Measurements from ENCODE around the gene AP3D1.

Gene AP3D1

DNA sequence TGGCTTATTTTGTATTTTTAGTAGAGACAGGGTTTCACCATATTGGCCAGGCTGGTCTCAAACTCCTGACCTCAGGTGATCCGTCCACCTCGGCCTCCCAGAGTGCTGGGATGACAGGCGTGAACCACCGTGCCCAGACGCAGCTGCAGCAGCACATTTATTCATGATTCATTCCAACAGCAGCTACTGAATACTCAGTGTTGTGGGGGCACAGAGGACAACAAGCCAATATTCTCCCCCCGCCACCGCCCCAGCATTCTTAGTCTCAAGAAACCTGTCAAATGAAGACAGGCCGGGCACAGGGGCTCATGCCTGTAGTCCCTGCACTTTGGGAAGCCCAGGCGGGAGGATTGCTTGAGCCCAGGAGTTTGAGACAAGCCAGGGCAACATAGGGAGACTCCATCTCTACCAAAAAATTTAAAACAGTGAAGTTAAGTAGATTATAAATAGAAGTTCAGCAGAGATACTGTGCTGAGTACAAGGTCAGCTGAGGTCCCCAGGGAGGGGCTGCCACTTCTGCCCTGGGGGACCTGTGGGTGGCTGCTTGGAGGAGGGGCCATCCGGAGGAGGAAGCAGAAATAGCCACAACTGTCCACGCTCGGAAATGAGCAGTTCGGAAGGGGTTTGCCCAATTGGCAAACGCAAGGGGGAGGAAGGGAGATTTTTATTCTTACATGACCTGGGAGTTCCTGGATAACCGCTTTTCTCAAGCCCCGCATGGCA is 16.7 kb upstream of the AP3D1 start:
- DNase-seq (ENCODE audit: low read depth), result peak; percentile 32
- H3K4me3 ChIP-seq (ENCODE audit: low read length), result no peak overlapping the region
- TF ChIP-seq, protein P1, sequence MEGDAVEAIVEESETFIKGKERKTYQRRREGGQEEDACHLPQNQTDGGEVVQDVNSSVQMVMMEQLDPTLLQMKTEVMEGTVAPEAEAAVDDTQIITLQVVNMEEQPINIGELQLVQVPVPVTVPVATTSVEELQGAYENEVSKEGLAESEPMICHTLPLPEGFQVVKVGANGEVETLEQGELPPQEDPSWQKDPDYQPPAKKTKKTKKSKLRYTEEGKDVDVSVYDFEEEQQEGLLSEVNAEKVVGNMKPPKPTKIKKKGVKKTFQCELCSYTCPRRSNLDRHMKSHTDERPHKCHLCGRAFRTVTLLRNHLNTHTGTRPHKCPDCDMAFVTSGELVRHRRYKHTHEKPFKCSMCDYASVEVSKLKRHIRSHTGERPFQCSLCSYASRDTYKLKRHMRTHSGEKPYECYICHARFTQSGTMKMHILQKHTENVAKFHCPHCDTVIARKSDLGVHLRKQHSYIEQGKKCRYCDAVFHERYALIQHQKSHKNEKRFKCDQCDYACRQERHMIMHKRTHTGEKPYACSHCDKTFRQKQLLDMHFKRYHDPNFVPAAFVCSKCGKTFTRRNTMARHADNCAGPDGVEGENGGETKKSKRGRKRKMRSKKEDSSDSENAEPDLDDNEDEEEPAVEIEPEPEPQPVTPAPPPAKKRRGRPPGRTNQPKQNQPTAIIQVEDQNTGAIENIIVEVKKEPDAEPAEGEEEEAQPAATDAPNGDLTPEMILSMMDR (IDR thresholded peaks at IDR 0.05; ENCODE audit: insufficient read depth, low read depth, low read length, missing control alignments), result no peak

DNA sequence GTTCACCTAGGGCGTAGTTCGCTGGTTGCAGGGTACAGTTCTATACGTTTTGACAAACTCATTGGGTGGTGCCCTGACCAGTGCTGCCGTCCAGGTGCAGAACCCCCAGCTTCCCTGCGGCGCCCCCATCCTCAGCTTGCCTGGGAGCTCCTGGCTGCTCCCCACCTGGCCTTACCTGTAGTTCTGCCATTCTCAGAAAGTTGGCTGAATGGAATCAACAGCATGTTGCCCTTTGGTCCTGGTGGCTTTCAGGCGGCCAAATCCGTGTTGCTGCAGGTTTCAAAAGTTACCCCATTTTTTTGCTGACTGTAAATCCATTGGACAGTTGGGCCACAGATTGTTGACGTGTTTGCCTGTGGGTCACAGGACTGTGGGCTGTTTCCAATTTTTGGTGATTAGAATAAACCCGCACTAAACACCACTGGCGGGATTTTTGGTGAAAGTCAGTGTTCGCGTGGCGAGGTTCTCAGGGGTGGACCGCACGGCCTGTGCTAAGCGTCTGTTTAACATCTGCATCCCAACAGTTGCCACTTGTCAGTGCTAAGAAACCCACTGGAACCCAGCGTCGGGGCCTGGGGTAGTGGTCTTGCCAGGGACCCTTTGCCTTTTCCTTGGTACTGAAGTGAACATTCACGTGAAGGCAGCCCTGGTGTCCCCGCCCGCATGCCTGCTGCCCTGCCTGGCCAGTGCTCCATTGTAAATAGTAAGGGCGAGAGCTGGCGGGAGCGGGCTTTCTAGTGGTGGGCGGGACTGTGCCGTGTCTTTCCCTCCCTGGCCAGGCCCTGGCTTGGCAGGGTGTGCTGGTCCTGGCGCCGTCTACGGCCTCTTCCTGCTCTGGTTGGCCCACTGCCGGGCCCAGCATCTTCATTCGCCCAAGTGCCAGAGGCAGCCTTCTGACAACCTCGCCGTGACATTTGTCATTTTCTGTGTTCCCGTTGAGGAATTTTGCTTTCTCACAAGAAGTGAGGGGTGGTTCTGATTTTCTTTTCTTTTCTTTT is 15.7 kb upstream of the AP3D1 start:
- H3K4me3 ChIP-seq (ENCODE audit: low read length), result no peak overlapping the region
- peak; percentile 20 for DNase-seq (ENCODE audit: low read depth)
- TF ChIP-seq, protein P1 (IDR thresholded peaks at IDR 0.05; ENCODE audit: insufficient read depth, low read depth, low read length, missing control alignments), result no peak

DNA sequence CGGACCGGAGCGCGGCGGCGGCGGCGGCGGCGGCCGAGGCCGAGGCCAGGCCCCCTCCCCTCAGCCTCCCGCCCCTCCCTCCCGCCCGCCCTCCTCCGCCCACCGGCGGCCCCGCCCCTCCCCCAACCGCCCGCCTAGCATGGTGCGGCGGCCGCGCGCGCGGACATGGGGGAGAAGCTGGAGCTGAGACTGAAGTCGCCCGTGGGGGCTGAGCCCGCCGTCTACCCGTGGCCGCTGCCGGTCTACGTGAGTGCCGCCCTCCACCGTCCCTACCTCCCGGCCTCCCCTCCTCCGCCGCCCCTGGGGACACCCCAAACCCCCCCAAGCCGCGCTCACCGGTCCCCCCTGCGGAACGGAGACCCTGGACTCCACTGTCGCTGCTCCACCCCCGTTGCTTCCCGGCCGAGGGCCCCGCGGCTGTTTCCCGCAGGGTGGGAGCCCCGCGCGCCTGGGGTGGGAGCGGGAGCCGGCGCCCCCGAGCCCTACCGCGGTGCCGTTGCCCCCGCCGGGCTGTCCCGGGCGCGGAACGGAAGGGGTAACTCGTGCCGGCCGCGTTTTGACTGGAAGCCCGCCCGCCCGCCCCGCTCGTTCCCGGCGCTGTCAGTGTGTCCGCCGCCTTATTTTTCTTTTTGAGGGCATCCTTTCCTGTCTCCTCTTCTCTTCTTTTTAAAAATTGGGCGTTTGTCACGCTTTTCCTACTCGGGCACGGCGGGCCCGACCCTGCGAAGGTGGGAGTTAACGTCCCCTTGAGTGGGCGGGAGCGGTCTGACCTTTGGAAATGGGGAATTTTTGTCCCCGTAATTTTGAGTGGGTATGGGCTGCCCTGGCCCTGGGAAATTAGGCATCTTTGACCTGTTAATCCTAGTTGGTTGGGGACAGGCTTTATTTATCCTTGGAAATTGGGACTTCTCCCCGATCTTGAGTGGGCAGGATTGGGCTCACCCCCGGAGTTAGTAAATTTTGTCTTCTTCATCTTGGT is 12.9 kb upstream of the AP3D1 start:
- TF ChIP-seq, protein P1 (IDR thresholded peaks at IDR 0.05; ENCODE audit: insufficient read depth, low read depth, low read length, missing control alignments), result no peak
- DNase-seq (ENCODE audit: low read depth), result peak; percentile 29
- peak overlapping the region; percentile 57 for H3K4me3 ChIP-seq (ENCODE audit: low read length)

DNA sequence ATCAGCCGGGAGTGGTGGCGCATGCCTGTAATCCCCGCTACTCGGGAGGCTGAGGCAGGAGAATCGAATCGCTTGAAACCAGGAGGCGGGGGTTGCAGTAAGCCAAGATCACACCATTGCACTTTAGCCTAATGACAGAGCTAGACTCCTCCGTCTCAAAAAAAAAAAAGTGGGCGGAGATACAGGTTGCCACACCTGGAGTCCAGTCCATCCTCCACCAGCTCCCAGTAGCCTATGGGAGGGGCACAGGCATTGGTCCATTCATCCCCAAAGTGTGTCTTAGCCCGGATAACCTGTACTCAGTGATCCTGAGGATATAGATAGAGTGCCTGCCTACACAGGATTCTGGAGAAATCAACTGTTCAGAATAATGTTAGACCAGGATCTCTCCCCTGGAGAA is 9.0 kb upstream of the AP3D1 start:
- TF ChIP-seq, protein P1 (IDR thresholded peaks at IDR 0.05; ENCODE audit: insufficient read depth, low read depth, low read length, missing control alignments), result no peak
- H3K4me3 ChIP-seq (ENCODE audit: low read length), result no peak overlapping the region
- no peak for DNase-seq (ENCODE audit: low read depth)

DNA sequence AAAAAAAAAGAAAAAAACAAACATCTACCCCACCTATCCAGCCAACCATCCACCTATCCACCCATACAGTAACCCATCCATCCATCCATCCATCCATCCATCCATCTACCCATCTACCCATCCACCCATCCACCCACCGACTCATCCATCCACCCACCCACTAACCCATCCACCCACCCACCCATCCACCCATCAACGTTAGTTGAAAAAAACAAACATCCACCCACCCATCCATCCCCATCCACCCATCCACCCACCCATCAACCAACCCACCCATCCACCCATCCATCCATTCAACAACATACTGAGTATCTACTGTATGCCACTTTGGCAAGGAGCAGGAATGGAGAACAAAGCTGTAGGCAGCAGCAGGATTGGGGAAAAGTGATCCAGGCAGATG is 6.1 kb upstream of the AP3D1 start:
- TF ChIP-seq, protein P1 (IDR thresholded peaks at IDR 0.05; ENCODE audit: insufficient read depth, low read depth, low read length, missing control alignments), result no peak
- no peak for DNase-seq (ENCODE audit: low read depth)
- no peak overlapping the region for H3K4me3 ChIP-seq (ENCODE audit: low read length)

DNA sequence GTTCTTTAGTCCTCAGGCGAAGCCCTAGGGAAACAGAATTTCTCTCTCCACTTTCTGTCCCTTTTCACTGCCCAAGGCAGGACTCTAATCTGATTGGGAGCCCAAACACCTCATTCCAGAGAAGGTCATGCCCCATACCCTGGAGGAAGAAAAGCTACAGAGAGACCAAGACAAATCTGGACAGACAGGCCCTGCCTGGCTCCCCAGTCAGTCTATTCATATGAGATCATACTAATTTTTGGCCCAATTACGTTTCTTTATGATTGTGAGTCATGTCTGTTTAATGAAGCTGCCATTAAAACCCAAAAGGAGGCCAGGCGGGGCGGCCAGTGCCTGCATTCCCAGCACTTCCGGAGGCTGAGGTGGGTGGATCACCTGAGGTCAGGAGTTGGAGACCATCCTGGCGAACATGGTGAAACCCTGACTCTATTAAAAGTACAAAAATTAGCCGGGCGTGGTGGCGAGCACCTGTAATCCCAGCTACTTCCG is 3.3 kb upstream of the AP3D1 start:
- peak; percentile 84 for DNase-seq (ENCODE audit: low read depth)
- TF ChIP-seq, protein P1 (IDR thresholded peaks at IDR 0.05; ENCODE audit: insufficient read depth, low read depth, low read length, missing control alignments), result no peak
- no peak overlapping the region for H3K4me3 ChIP-seq (ENCODE audit: low read length)
